Neuronal stem cell (in vitro differentiated cells): ENCODE measurements around the gene MTMR3.

Experiments used
- DNase-seq: peaks from one replicate; pipeline ENCODE4 v3.0.0-alpha.2; 2013; ENCODE audit warnings: low spot score
- H2AFZ ChIP-seq: one replicate; pipeline ENCODE4 v1.6.1; 2013; ENCODE audit warnings: mild to moderate bottlenecking, low read length, inconsistent platforms
- H2AK5ac ChIP-seq: 2 replicates; pipeline ENCODE4 v1.6.1; 2013; ENCODE audit warnings: low read depth, mild to moderate bottlenecking, inconsistent platforms, low read length, moderate library complexity, mixed read lengths
- H2BK120ac ChIP-seq: 2 replicates; pipeline ENCODE4 v1.6.1; 2013; ENCODE audit warnings: low read depth, mild to moderate bottlenecking, inconsistent platforms, low read length, moderate library complexity, mixed read lengths
- H2BK12ac ChIP-seq: one replicate; pipeline ENCODE4 v1.6.1; 2013; ENCODE audit warnings: low read length, inconsistent platforms
- H2BK15ac ChIP-seq: 2 replicates; pipeline ENCODE4 v1.6.1; 2013; ENCODE audit warnings: mild to moderate bottlenecking, low read length, inconsistent platforms, mixed read lengths
- H2BK5ac ChIP-seq: one replicate; pipeline ENCODE4 v1.6.1; 2013; ENCODE audit warnings: inconsistent platforms, mild to moderate bottlenecking, low read length, moderate library complexity
- H3K14ac ChIP-seq: one replicate; pipeline ENCODE4 v1.6.1; 2013; ENCODE audit warnings: low read length, inconsistent platforms
- H3K18ac ChIP-seq: 2 replicates; pipeline ENCODE4 v1.6.1; 2013; ENCODE audit warnings: low read length, inconsistent platforms
- H3K23ac ChIP-seq: 2 replicates; pipeline ENCODE4 v1.6.1; 2013; ENCODE audit warnings: low read depth, mild to moderate bottlenecking, mixed read lengths, low read length, inconsistent platforms; ENCODE audit not compliant: poor library complexity
- H3K27ac ChIP-seq: replicated peaks from 3 replicates; pipeline ENCODE4 v1.5.1; 2013; ENCODE audit warnings: low read length, inconsistent platforms
- H3K27me3 ChIP-seq, 3 experiments: 2 replicates each; pipeline ENCODE4 v1.6.1; 2013; ENCODE audit warnings: low read length in 3 of 3, mild to moderate bottlenecking in 2 of 3, inconsistent platforms in 1 of 3, low read depth in 1 of 3, mixed read lengths in 1 of 3, moderate library complexity in 1 of 3; ENCODE audit not compliant: control insufficient read depth in 3 of 3, insufficient read depth in 3 of 3
- H3K36me3 ChIP-seq, 2 donors: replicated peaks in 1 of 2; 2 replicates each; pipeline ENCODE4 v1.6.1; 2013; ENCODE audit warnings: low read length in 2 of 2; ENCODE audit not compliant: control insufficient read depth in 2 of 2, insufficient read depth in 2 of 2
- H3K4ac ChIP-seq: 2 replicates; pipeline ENCODE4 v1.6.1; 2013; ENCODE audit warnings: inconsistent platforms, mild to moderate bottlenecking, low read length, moderate library complexity
- H3K4me1 ChIP-seq, 2 donors: 1 replicate in 1 of 2; 2 replicates in 1 of 2; pipeline ENCODE4 v1.6.1; 2013; ENCODE audit warnings: low read length in 2 of 2, low read depth in 1 of 2; ENCODE audit not compliant: control insufficient read depth in 2 of 2, insufficient read depth in 1 of 2
- H3K4me2 ChIP-seq: one replicate; pipeline ENCODE4 v1.6.1; 2013; ENCODE audit warnings: mild to moderate bottlenecking, low read length, inconsistent platforms; ENCODE audit not compliant: insufficient read depth, poor library complexity, severe bottlenecking
- H3K4me3 ChIP-seq, 2 donors: 2 replicates each; pipeline ENCODE4 v1.5.1; 2013; ENCODE audit warnings: low read length in 2 of 2, mild to moderate bottlenecking in 2 of 2, inconsistent platforms in 1 of 2, moderate library complexity in 1 of 2
- H3K79me1 ChIP-seq: one replicate; pipeline ENCODE4 v1.6.1; 2013; ENCODE audit warnings: low read depth, mild to moderate bottlenecking, inconsistent platforms, low read length, moderate library complexity
- H3K9ac ChIP-seq: one replicate; pipeline ENCODE4 v1.6.1; 2013; ENCODE audit warnings: mild to moderate bottlenecking, low read depth, low read length, inconsistent platforms; ENCODE audit not compliant: poor library complexity
- H3K9me3 ChIP-seq, 2 donors: replicated peaks in 1 of 2; 2 replicates each; pipeline versions ENCODE3 to v1.6.1; 2013; ENCODE audit warnings: low read length in 2 of 2, mild to moderate bottlenecking in 2 of 2, inconsistent platforms in 1 of 2, low read depth in 1 of 2, mixed read lengths in 1 of 2, moderate library complexity in 1 of 2; ENCODE audit not compliant: control insufficient read depth in 2 of 2, insufficient read depth in 1 of 2
- H4K8ac ChIP-seq: one replicate; pipeline ENCODE4 v1.6.1; 2013; ENCODE audit warnings: low read depth, mild to moderate bottlenecking, inconsistent platforms, low read length, moderate library complexity
- H4K91ac ChIP-seq: one replicate; pipeline ENCODE4 v1.6.1; 2013; ENCODE audit warnings: low read length, low read depth, mild to moderate bottlenecking, inconsistent platforms; ENCODE audit not compliant: poor library complexity
- WGBS, 2 donors: extraction: QIAGEN DNeasy Blood & Tissue Kit; methylation state at CpG; one replicate each; pipeline ENCODE4 v1.1.7; 2013; ENCODE audit warnings: missing lambda C conversion rate in 2 of 2, mixed read lengths in 1 of 2; ENCODE audit not compliant: insufficient read length in 2 of 2, insufficient replicate concordance in 1 of 2; ENCODE audit errors: extremely low coverage in 2 of 2; 5-methylcytosine and 5-hydroxymethylcytosine counted together

The MTMR3 gene

DNA sequence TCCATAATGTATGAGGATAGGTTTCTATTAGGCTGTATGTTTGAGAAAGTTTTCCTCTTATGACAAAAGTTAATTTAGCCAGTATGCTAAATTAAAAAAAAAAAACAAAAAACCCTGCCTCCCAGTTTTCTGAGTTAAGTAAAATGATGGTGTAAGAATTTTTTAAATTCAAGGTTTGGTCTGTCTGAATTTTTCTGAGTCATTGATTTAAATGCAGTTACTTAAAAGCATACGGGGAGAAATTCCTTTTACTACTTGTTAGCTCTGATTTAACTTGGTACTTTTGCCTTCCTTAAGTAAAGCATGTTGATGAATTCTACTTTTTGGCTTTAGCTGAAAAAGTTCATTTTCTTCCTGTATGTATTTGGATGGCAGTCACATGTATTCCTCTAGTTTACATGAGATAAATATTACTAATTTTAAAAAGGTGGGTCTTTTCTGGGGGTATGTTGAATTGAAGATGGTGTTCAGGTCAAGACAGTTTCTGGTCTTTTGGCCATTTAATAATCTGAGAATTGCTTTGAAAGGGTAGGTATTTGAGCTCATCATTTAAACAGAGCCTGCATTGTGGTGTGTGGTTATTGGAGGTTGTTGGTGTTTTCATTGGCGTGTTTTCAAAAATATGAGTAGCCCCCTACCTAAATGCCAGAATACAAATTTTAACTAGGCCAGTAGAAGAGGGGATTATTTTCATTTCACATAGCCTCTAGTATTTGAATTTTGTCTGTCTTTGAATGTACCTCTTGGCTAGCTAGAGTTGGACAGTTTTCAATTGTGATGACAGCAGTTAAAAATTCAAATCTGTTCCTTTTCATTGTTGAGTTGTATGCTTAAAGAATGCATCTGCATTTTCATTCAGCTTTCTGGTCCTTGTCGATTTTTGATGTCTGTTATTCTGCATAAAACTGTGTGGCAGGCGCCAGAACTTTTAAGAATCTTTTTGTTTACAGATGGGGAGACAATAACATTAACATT is 64.7 kb downstream of the MTMR3 start:
- Histone ChIP-seq H3K4ac (no peak overlapping the region), H3K4me3 (no peak overlapping the region), H3K27ac (no peak overlapping the region), H2AFZ (no peak overlapping the region), H3K4me2 (no peak overlapping the region), H3K79me1 (peaks cover 2% of the 10 kb centered on the region), H4K91ac (no peak overlapping the region), H3K27me3 (no peaks in the 10 kb centered on the region), H3K14ac (no peak overlapping the region), H3K18ac (no peak overlapping the region), H3K9ac (no peak overlapping the region), H4K8ac (no peak overlapping the region), H2BK120ac (no peak overlapping the region), H2AK5ac (no peak overlapping the region), H3K9me3 (no peaks in the 10 kb centered on the region), H2BK5ac (no peak overlapping the region), H2BK12ac (no peak overlapping the region), H2BK15ac (no peak overlapping the region), H3K4me1 (peaks cover 0 to 11% of the 10 kb centered on the region in 2 donors), H3K23ac (no peak overlapping the region), H3K36me3 (no peaks in the 10 kb centered on the region)
- no CpG with 5 or more reads among the region's 4 CpGs for WGBS, 2 donors
- DNase-seq = no peak

DNA sequence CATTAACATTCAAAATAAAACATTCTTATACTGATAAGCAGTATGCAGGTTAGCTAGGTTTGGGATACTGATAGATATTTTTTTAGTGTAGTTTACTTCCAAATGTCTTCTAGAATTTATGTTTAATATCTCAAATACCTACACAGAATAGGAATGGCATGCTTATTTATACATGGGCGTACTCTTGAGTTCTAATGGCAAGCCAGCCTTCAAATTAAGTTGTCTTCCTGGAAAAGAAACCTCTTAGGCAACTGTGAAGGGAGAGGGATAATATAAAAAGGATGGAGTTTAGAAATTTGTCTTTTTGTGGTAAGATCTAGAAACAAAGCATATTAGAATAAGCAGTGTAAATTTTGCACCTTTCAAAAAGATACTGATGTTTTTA is 65.4 kb downstream of the MTMR3 start:
- H3K4ac ChIP-seq = no peak overlapping the region
- H3K36me3 ChIP-seq = no peaks in the 10 kb centered on the region
- DNase-seq = no peak
- no peak overlapping the region for H2BK5ac ChIP-seq
- no peak overlapping the region for H2AK5ac ChIP-seq
- no peak overlapping the region for H3K14ac ChIP-seq
- H3K27ac ChIP-seq = no peak overlapping the region
- no peak overlapping the region for H4K91ac ChIP-seq
- H4K8ac ChIP-seq = no peak overlapping the region
- H2AFZ ChIP-seq = no peak overlapping the region
- peaks cover 2% of the 10 kb centered on the region for H3K79me1 ChIP-seq
- no peak overlapping the region for H3K18ac ChIP-seq
- H3K9ac ChIP-seq = no peak overlapping the region
- H3K4me2 ChIP-seq = no peak overlapping the region
- no peaks in the 10 kb centered on the region for H3K27me3 ChIP-seq
- H3K4me3 ChIP-seq = no peak overlapping the region
- H2BK120ac ChIP-seq = no peak overlapping the region
- no peak overlapping the region for H2BK15ac ChIP-seq
- H3K23ac ChIP-seq = no peak overlapping the region
- H3K4me1 ChIP-seq = peaks cover 0 to 11% of the 10 kb centered on the region in 2 donors
- no CpG with 5 or more reads among the region's 1 CpG for WGBS, 2 donors
- no peak overlapping the region for H2BK12ac ChIP-seq
- H3K9me3 ChIP-seq = no peaks in the 10 kb centered on the region

DNA sequence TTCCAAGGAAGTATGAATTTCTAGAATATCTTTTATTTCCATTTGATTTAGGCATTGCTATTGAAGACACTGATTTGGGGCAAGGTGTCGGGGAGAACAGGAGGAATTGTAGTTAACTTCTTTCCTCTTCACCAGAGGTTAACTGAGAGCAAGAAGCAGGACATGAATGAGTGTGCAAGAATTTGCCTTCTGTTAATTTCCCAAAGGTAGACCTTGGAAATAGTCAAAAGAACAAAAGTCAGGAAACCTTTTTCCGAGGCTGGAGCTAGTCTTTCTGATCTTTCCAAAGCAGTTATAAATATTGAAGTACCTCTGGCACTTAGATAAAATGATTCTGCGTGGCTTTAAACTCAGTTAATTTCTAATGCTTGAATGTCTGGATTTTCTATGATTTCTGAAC is 66.9 kb downstream of the MTMR3 start:
- no peak overlapping the region for H3K4me3 ChIP-seq
- H3K4ac ChIP-seq = no peak overlapping the region
- H4K8ac ChIP-seq = no peak overlapping the region
- no peak overlapping the region for H3K14ac ChIP-seq
- H3K23ac ChIP-seq = no peak overlapping the region
- H3K4me2 ChIP-seq = no peak overlapping the region
- peaks cover 2% of the 10 kb centered on the region for H3K79me1 ChIP-seq
- H3K27ac ChIP-seq = no peak overlapping the region
- H3K4me1 ChIP-seq = peaks cover 0 to 10% of the 10 kb centered on the region in 2 donors
- no peaks in the 10 kb centered on the region for H3K36me3 ChIP-seq
- no peak for DNase-seq
- H2AFZ ChIP-seq = no peak overlapping the region
- no peaks in the 10 kb centered on the region for H3K27me3 ChIP-seq
- no peak overlapping the region for H2BK5ac ChIP-seq
- H3K9me3 ChIP-seq = no peaks in the 10 kb centered on the region
- H2BK120ac ChIP-seq = no peak overlapping the region
- no peak overlapping the region for H2AK5ac ChIP-seq
- H2BK15ac ChIP-seq = no peak overlapping the region
- H4K91ac ChIP-seq = no peak overlapping the region
- H2BK12ac ChIP-seq = no peak overlapping the region
- H3K18ac ChIP-seq = no peak overlapping the region
- no peak overlapping the region for H3K9ac ChIP-seq
- no CpG with 5 or more reads among the region's 3 CpGs for WGBS, 2 donors

DNA sequence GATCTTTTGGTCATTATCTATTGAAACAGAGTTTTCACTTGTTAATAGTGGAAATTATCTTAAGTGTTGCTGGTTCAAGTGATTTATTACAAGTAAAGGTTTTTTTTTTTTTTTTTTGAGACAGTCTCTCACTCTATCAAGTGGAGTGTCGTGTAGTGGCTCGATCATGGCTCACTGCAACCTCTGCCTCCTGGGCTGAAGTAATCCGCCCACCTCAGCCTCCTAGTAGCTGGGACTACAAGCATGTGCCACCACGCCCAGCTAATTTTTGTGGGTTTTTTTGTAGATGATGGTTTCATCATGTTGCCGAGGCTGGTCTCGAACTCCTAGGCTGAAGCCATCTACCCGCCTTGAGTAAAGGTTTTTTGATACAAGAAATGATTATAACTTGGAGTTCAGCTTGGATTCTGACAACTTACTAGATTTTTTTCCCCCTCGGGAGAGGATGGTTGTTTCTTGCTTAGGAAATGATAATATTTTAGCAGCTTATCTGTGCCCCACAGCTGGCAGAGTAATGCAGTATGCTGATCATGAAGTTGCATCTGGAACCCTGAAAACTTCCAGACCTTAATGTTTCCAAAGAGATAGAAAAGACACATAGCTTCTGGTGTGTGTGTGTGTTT is 68.9 kb downstream of the MTMR3 start:
- DNase-seq = no peak
- no peak overlapping the region for H2AK5ac ChIP-seq

More for the DNA sequence above, 68.9 kb downstream of the MTMR3 start:
- H3K27me3 ChIP-seq = no peaks in the 10 kb centered on the region
- no peak overlapping the region for H4K8ac ChIP-seq
- no peak overlapping the region for H3K27ac ChIP-seq
- no peak overlapping the region for H3K4me3 ChIP-seq
- no peak overlapping the region for H2BK120ac ChIP-seq
- no peak overlapping the region for H3K9ac ChIP-seq
- H3K36me3 ChIP-seq = no peaks in the 10 kb centered on the region
- peaks cover 0 to 10% of the 10 kb centered on the region in 2 donors for H3K4me1 ChIP-seq
- no peak overlapping the region for H3K23ac ChIP-seq
- no peak overlapping the region for H3K4me2 ChIP-seq
- H3K4ac ChIP-seq = no peak overlapping the region
- no peak overlapping the region for H2BK12ac ChIP-seq
- H2BK5ac ChIP-seq = no peak overlapping the region
- no peak overlapping the region for H2AFZ ChIP-seq
- H2BK15ac ChIP-seq = no peak overlapping the region
- H3K79me1 ChIP-seq = no peaks in the 10 kb centered on the region
- WGBS, 2 donors = no CpG with 5 or more reads among the region's 8 CpGs
- no peak overlapping the region for H3K18ac ChIP-seq
- H3K14ac ChIP-seq = no peak overlapping the region
- H4K91ac ChIP-seq = no peak overlapping the region
- no peaks in the 10 kb centered on the region for H3K9me3 ChIP-seq
